SJSA1 (cell line): ENCODE results near the gene SLC15A3. TPM values are rescaled to one million over a fixed set of nuclear protein-coding genes. Genes with fewer than 3 reads are reported as not detected.
"Not testable (repeated sequence)": the region's sequence is repeated elsewhere in the genome, so short reads cannot be mapped to it uniquely, and the experiment has no call there.

Experiments used
- DNase-seq, 2 experiments: peaks; one replicate each; pipeline ENCODE4 v3.0.0-alpha.2; 2015 to 2020; ENCODE audit warnings: low spot score in 2 of 2, low read depth in 1 of 2
- H3K27ac ChIP-seq: fragments of 250-450 bp; sonication (Bioruptor Pico); 2 replicates; pipeline ENCODE4 v1.5.1; 2020; ENCODE audit warnings: mild to moderate bottlenecking, moderate library complexity
- H3K27me3 ChIP-seq: fragments of 250-450 bp; sonication (Bioruptor Pico); replicated peaks from 2 replicates; pipeline ENCODE4 v1.5.1; 2020; ENCODE audit warnings: mild to moderate bottlenecking, moderate library complexity
- H3K36me3 ChIP-seq: fragments of 250-450 bp; sonication (Bioruptor Pico); 2 replicates; pipeline ENCODE4 v1.5.1; 2020; ENCODE audit warnings: mild to moderate bottlenecking
- H3K4me1 ChIP-seq: fragments of 250-450 bp; sonication (Bioruptor Pico); replicated peaks from 2 replicates; pipeline ENCODE4 v1.6.1; 2021; ENCODE audit warnings: mild to moderate bottlenecking
- H3K4me3 ChIP-seq: fragments of 250-450 bp; sonication (Bioruptor Pico); 2 replicates; pipeline ENCODE4 v1.5.1; 2020; ENCODE audit warnings: mild to moderate bottlenecking
- H3K9me3 ChIP-seq: fragments of 250-450 bp; sonication (Bioruptor Pico); replicated peaks from 2 replicates; pipeline ENCODE4 v1.5.1; 2020; ENCODE audit warnings: mild to moderate bottlenecking
- total RNA-seq: library from RNA; depleted of rRNA; stranded (reverse); fragments of >200 nt; shearing (Covaris generic); gene quantifications from 2 replicates; pipeline ENCODE4 v1.2.3, GENCODE V29; 2014

SLC15A3 gene
- total RNA-seq, 1 experiment from 2014 or later = 26.5 TPM

GRCh38 chr11:60985501-60985900 lies 33.5 kb upstream of the SLC15A3 start:
- Histone ChIP-seq H3K4me3 (no peak overlapping the region), H3K9me3 (no peaks in the 10 kb centered on the region), H3K4me1 (peaks cover 9% of the 10 kb centered on the region), H3K27me3 (0 out of 2 replicates have a peak, but pooled peaks cover 4% of the 10 kb centered on the region), H3K36me3 (no peaks in the 10 kb centered on the region), H3K27ac (no peak overlapping the region)
- no peak for DNase-seq

GRCh38 chr11:60984636-60985035 lies 32.7 kb upstream of the SLC15A3 start:
- 0 out of 2 replicates have a peak, but pooled peaks cover 4% of the 10 kb centered on the region for H3K27me3 ChIP-seq
- H3K27ac ChIP-seq = no peak overlapping the region
- H3K4me3 ChIP-seq = no peak overlapping the region
- no peak for DNase-seq
- H3K36me3 ChIP-seq = no peaks in the 10 kb centered on the region
- H3K4me1 ChIP-seq = peaks cover 9% of the 10 kb centered on the region
- H3K9me3 ChIP-seq = no peaks in the 10 kb centered on the region

- H3K9me3 ChIP-seq = no peaks in the 10 kb centered on the region
- H3K27ac ChIP-seq = no peak overlapping the region
- H3K4me3 ChIP-seq = no peak overlapping the region
- H3K4me1 ChIP-seq = peaks cover 9% of the 10 kb centered on the region
- H3K36me3 ChIP-seq = no peaks in the 10 kb centered on the region
- DNase-seq = no peak
- H3K27me3 ChIP-seq = 0 out of 2 replicates have a peak, but pooled peaks cover 4% of the 10 kb centered on the region
Observed at GRCh38 chr11:60984149-60984548, 32.2 kb upstream of the SLC15A3 start.

- no peak overlapping the region for H3K27ac ChIP-seq
- no peaks in the 10 kb centered on the region for H3K36me3 ChIP-seq
- no peak for DNase-seq
Observed at GRCh38 chr11:60982184-60982583, 30.2 kb upstream of the SLC15A3 start.

GRCh38 chr11:60981515-60981914 lies 29.5 kb upstream of the SLC15A3 start:
- Histone ChIP-seq H3K27ac (no peak overlapping the region), H3K27me3 (0 out of 2 replicates have a peak, but pooled peaks cover 4% of the 10 kb centered on the region), H3K4me3 (no peak overlapping the region), H3K4me1 (peaks cover 9% of the 10 kb centered on the region), H3K9me3 (no peaks in the 10 kb centered on the region), H3K36me3 (no peaks in the 10 kb centered on the region)
- DNase-seq = no peak

More at GRCh38 chr11:60982184-60982583, 30.2 kb upstream of the SLC15A3 start:
- Histone ChIP-seq H3K4me1 (peaks cover 9% of the 10 kb centered on the region), H3K4me3 (no peak overlapping the region), H3K9me3 (no peaks in the 10 kb centered on the region), H3K27me3 (0 out of 2 replicates have a peak, but pooled peaks cover 4% of the 10 kb centered on the region)

- Histone ChIP-seq H3K9me3 (no peaks in the 10 kb centered on the region), H3K27me3 (peaks cover 1% of the 10 kb centered on the region; the same call in 1 of the 2 replicates), H3K4me3 (no peak overlapping the region), H3K36me3 (no peaks in the 10 kb centered on the region), H3K27ac (no peak overlapping the region), H3K4me1 (no peaks in the 10 kb centered on the region)
- no peak for DNase-seq
Observed at GRCh38 chr11:60978546-60979380, 26.8 kb upstream of the SLC15A3 start.

- H3K27me3 ChIP-seq = no peaks in the 10 kb centered on the region; the same call in 1 of the 2 replicates
- H3K9me3 ChIP-seq = no peaks in the 10 kb centered on the region
- H3K4me3 ChIP-seq = no peak overlapping the region
- no peaks in the 10 kb centered on the region for H3K36me3 ChIP-seq
- no peak for DNase-seq
- no peak overlapping the region for H3K27ac ChIP-seq
- no peaks in the 10 kb centered on the region for H3K4me1 ChIP-seq
Observed at GRCh38 chr11:60977836-60978235, 25.9 kb upstream of the SLC15A3 start.

GRCh38 chr11:60977224-60977623 lies 25.2 kb upstream of the SLC15A3 start:
- Histone ChIP-seq H3K27me3 (no peaks in the 10 kb centered on the region; the same call in 1 of the 2 replicates), H3K27ac (no peak overlapping the region), H3K36me3 (no peaks in the 10 kb centered on the region), H3K4me1 (no peaks in the 10 kb centered on the region), H3K9me3 (no peaks in the 10 kb centered on the region), H3K4me3 (no peak overlapping the region)
- no peak for DNase-seq

- H3K4me3 ChIP-seq = no peak overlapping the region
- no peak overlapping the region for H3K27ac ChIP-seq
- H3K9me3 ChIP-seq = no peaks in the 10 kb centered on the region
- no peaks in the 10 kb centered on the region; the same call in 1 of the 2 replicates for H3K27me3 ChIP-seq
- no peaks in the 10 kb centered on the region for H3K36me3 ChIP-seq
- no peaks in the 10 kb centered on the region for H3K4me1 ChIP-seq
- no peak for DNase-seq
Observed at GRCh38 chr11:60974726-60975125, 22.8 kb upstream of the SLC15A3 start.

- not testable (repeated sequence) for H3K4me1 ChIP-seq, DNase-seq, H3K27me3 ChIP-seq, H3K9me3 ChIP-seq, H3K4me3 ChIP-seq, H3K36me3 ChIP-seq, H3K27ac ChIP-seq
Observed at GRCh38 chr11:60974316-60974715, 22.3 kb upstream of the SLC15A3 start.

- 0 out of 2 replicates have a peak, but pooled peaks cover 2% of the 10 kb centered on the region for H3K9me3 ChIP-seq
- H3K27me3 ChIP-seq = no peaks in the 10 kb centered on the region; the same call in 1 of the 2 replicates
- H3K27ac ChIP-seq = no peak overlapping the region
- no peaks in the 10 kb centered on the region for H3K36me3 ChIP-seq
- DNase-seq = no peak
- no peaks in the 10 kb centered on the region for H3K4me1 ChIP-seq
- no peak overlapping the region for H3K4me3 ChIP-seq
Observed at GRCh38 chr11:60973699-60974098, 21.7 kb upstream of the SLC15A3 start.

GRCh38 chr11:60972182-60973030 lies 20.4 kb upstream of the SLC15A3 start:
- Histone ChIP-seq H3K4me3 (no peak overlapping the region), H3K36me3 (no peaks in the 10 kb centered on the region), H3K9me3 (peaks cover 6% of the 10 kb centered on the region; the same call in 1 of the 2 replicates), H3K27me3 (no peaks in the 10 kb centered on the region; the same call in 1 of the 2 replicates), H3K27ac (no peak overlapping the region), H3K4me1 (no peaks in the 10 kb centered on the region)
- no peak for DNase-seq

- no peak for DNase-seq
- Histone ChIP-seq H3K36me3 (no peaks in the 10 kb centered on the region), H3K4me3 (no peak within 1 kb of the TSS), H3K9me3 (peaks cover 6% of the 10 kb centered on the region; the same call in 1 of the 2 replicates), H3K4me1 (no peaks in the 10 kb centered on the region), H3K27me3 (peaks cover under 1% of the 10 kb centered on the region; the same call in 1 of the 2 replicates), H3K27ac (no peak within 1 kb of the TSS)
Observed at GRCh38 chr11:60971520-60971919, 19.5 kb upstream of the SLC15A3 start, which contains the start of gene CD6. TSS of gene CD6 (plus strand) at chr11:60971680. CDS start at chr11:60971866, 186 bp downstream.
